ENCODE data around the gene MBOAT7.

MBOAT7 gene

DNA sequence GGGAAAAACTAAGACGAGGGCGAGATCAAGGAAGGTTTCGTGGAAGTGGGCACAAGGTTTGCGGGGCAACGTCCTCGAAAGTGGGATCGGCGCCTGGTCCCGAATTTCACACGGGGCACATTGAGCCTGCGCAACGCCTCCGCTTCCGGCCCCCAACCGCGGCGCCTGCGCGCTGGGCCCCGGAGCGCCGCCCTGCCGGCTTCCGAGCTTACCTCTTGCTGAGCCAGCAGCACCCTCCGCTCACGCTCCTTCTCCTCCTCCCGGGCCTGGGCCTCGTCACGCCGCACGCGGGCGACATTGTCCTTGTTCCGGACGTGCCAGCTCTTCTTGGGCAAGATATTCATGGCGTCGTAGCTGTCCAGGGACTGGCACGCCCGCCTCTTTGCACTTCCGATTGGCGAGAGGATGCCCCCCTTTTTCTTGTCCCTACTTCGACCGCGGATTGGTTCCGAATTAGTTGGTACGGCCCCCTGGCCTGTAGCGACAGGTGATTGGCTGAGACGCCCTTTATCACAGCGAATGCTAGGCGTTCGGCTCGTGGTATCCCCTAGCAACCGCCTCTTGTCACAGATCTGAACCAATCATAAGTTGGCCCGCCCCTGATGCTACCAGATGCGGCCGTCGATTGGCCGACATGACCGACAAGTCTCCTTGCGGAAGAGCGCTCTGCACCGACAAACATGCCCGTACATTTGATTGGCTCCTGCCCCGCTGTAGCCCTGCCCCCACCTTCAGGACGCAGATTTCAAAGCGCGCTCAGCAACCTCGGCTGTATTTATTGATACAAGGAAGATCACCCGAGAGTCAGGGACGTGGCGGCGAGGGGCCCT lies 29.8 kb downstream of the MBOAT7 start, which contains the start of gene LENG1:
TSS of gene LENG1 (minus strand) at position 370 of the 830 bp plus-strand sequence. CDS start at position 344, 26 bp downstream.
- Histone ChIP-seq H3K4me1 (ENCODE audit: insufficient read depth, poor library complexity, severe bottlenecking) (peaks cover 10% of the 10 kb centered on the region), H3K9me3 (ENCODE audit: severe bottlenecking) (no peaks in the 10 kb centered on the region), H3K4me3 (ENCODE audit: severe bottlenecking) (peak within 1 kb of the TSS; percentile 72), H3K27ac (ENCODE audit: poor library complexity, severe bottlenecking) (peak within 1 kb of the TSS; percentile 80), H3K27me3 (ENCODE audit: insufficient read depth, poor library complexity, severe bottlenecking) (no peaks in the 10 kb centered on the region), H3K36me3 (ENCODE audit: low read depth) (peaks cover 38% of the 10 kb centered on the region)
- TF ChIP-seq, protein P1, sequence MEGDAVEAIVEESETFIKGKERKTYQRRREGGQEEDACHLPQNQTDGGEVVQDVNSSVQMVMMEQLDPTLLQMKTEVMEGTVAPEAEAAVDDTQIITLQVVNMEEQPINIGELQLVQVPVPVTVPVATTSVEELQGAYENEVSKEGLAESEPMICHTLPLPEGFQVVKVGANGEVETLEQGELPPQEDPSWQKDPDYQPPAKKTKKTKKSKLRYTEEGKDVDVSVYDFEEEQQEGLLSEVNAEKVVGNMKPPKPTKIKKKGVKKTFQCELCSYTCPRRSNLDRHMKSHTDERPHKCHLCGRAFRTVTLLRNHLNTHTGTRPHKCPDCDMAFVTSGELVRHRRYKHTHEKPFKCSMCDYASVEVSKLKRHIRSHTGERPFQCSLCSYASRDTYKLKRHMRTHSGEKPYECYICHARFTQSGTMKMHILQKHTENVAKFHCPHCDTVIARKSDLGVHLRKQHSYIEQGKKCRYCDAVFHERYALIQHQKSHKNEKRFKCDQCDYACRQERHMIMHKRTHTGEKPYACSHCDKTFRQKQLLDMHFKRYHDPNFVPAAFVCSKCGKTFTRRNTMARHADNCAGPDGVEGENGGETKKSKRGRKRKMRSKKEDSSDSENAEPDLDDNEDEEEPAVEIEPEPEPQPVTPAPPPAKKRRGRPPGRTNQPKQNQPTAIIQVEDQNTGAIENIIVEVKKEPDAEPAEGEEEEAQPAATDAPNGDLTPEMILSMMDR (IDR thresholded peaks at IDR 0.05; ENCODE audit: poor library complexity, severe bottlenecking) = peak; percentile 32
- DNase-seq (ENCODE audit: low spot score) = peak; percentile 100
- peak; percentile 86 for ATAC-seq (ENCODE audit: low read depth)

DNA sequence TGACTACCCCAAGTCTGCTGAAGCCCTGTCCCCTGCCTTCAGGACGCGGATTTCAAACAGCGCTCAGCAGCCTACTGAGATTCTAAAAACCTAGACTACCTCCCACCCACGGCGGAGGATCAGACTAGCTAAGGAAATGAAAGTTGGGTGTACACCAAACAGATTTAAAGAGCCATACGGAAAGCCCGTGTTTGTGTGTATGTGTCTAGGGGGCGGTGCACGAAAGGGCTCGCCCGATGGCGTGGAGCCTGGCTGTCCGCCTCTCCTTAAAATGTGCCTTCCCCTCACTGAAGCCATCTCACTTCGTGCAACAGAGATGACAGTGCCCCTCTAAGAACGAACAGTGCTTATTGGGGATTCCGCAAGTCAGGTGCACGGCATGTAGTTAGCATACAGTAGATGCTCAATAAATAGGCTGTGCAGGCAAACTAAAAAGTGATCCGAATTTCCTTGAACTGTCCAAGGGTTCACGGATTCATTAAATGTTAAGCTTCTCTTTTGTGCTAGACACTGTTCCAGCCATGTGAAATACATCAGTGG lies 30.5 kb downstream of the MBOAT7 start:
- Histone ChIP-seq H3K27me3 (ENCODE audit: insufficient read depth, poor library complexity, severe bottlenecking) (no peaks in the 10 kb centered on the region), H3K36me3 (ENCODE audit: low read depth) (peaks cover 45% of the 10 kb centered on the region), H3K27ac (ENCODE audit: poor library complexity, severe bottlenecking) (peak overlapping the region; percentile 80), H3K4me1 (ENCODE audit: insufficient read depth, poor library complexity, severe bottlenecking) (peaks cover 10% of the 10 kb centered on the region), H3K9me3 (ENCODE audit: severe bottlenecking) (no peaks in the 10 kb centered on the region), H3K4me3 (ENCODE audit: severe bottlenecking) (peak overlapping the region; percentile 72)
- TF ChIP-seq, protein P1 (IDR thresholded peaks at IDR 0.05; ENCODE audit: poor library complexity, severe bottlenecking) = no peak
- ATAC-seq (ENCODE audit: low read depth) (no peak), DNase-seq (ENCODE audit: low spot score) (no peak)

DNA sequence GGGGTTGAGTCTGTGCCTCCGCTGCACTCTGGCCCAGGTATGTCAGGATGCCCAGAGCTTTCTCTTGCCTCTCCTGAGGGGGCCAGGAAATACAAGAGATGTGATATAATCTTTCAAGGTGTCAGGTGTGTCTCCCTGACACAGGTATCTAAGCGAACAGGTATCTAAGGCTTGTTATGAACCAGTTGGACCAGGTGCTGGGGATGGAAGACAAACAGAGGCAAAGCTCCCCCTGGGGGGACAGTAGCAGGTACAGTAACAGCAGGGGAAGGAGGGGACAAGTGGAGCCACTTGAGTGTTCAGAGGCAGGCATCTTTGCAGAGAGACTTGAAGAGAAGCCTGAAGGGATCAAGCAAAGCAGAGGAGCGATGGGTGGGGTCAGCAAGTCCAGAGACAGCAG lies 32.4 kb downstream of the MBOAT7 start:
- H3K27me3 ChIP-seq (ENCODE audit: insufficient read depth, poor library complexity, severe bottlenecking) = no peaks in the 10 kb centered on the region
- DNase-seq (ENCODE audit: low spot score) = no peak
- H3K27ac ChIP-seq (ENCODE audit: poor library complexity, severe bottlenecking) = no peak overlapping the region
- TF ChIP-seq, protein P1 (IDR thresholded peaks at IDR 0.05; ENCODE audit: poor library complexity, severe bottlenecking) = no peak
- H3K4me3 ChIP-seq (ENCODE audit: severe bottlenecking) = no peak overlapping the region
- no peaks in the 10 kb centered on the region for H3K9me3 ChIP-seq (ENCODE audit: severe bottlenecking)
- no peak for ATAC-seq (ENCODE audit: low read depth)
- peaks cover 64% of the 10 kb centered on the region for H3K36me3 ChIP-seq (ENCODE audit: low read depth)
- H3K4me1 ChIP-seq (ENCODE audit: insufficient read depth, poor library complexity, severe bottlenecking) = peaks cover 5% of the 10 kb centered on the region

DNA sequence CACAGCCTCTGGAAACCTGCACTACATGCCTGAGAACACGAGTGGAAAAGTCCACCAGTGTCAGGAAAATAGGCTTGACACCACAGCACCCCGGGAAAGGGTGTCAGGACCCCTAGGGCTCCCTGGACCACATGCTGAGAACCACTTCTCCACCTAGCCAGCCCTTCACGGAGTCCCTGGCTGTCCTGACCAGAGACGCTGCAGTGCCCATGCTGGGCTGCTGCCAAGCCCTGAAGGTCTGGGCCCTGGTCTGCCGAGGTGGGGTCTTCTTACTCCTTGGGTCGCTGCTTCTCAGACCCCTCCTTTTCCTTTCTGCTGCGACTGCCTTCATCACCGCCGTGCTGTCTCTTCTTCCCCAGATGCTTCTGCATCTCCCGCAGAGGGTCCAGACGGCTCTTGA lies 32.9 kb downstream of the MBOAT7 start:
- Histone ChIP-seq H3K4me3 (ENCODE audit: severe bottlenecking) (no peak overlapping the region), H3K27me3 (ENCODE audit: insufficient read depth, poor library complexity, severe bottlenecking) (no peaks in the 10 kb centered on the region), H3K36me3 (ENCODE audit: low read depth) (peaks cover 69% of the 10 kb centered on the region), H3K9me3 (ENCODE audit: severe bottlenecking) (no peaks in the 10 kb centered on the region), H3K27ac (ENCODE audit: poor library complexity, severe bottlenecking) (no peak overlapping the region), H3K4me1 (ENCODE audit: insufficient read depth, poor library complexity, severe bottlenecking) (peaks cover 3% of the 10 kb centered on the region)
- TF ChIP-seq, protein P1 (IDR thresholded peaks at IDR 0.05; ENCODE audit: poor library complexity, severe bottlenecking) = no peak
- ATAC-seq (ENCODE audit: low read depth) (no peak), DNase-seq (ENCODE audit: low spot score) (no peak)

DNA sequence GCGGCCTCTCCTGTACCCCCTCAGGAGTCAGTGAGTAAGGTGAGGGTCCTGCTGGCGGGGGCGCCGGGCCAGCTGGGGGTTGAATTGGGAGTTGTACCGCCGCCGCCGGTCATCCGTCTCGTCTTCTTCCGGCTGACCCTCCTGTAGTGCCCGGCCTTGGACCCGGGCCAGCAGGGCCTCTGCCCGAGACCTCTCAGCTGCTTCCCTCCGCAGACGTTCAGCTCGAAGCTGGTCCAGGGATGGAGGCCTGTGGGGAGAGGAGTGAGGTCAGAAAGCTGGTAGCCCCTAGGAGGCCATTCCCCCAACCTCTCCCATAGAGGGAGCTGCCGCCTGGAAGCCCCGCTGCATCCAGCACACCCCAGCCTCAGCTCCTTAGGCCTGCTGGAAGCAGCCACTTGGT lies 33.7 kb downstream of the MBOAT7 start:
- Histone ChIP-seq H3K4me3 (ENCODE audit: severe bottlenecking) (no peak overlapping the region), H3K36me3 (ENCODE audit: low read depth) (peaks cover 77% of the 10 kb centered on the region), H3K27ac (ENCODE audit: poor library complexity, severe bottlenecking) (no peak overlapping the region), H3K4me1 (ENCODE audit: insufficient read depth, poor library complexity, severe bottlenecking) (peaks cover under 1% of the 10 kb centered on the region), H3K27me3 (ENCODE audit: insufficient read depth, poor library complexity, severe bottlenecking) (no peaks in the 10 kb centered on the region), H3K9me3 (ENCODE audit: severe bottlenecking) (no peaks in the 10 kb centered on the region)
- DNase-seq (ENCODE audit: low spot score) = no peak
- ATAC-seq (ENCODE audit: low read depth) = no peak
- TF ChIP-seq, protein P1 (IDR thresholded peaks at IDR 0.05; ENCODE audit: poor library complexity, severe bottlenecking) = no peak
